Suprapubic skin (tissue), 4 donors: ENCODE measurements around the gene GPD2. TPM values are rescaled to one million over a fixed set of nuclear protein-coding genes. Genes with fewer than 3 reads are reported as not detected.
"Not testable (repeated sequence)": the region's sequence is repeated elsewhere in the genome, so short reads cannot be mapped to it uniquely, and the experiment has no call there.

Experiments used
- DNase-seq, 2 donors: peaks; one replicate each; pipeline ENCODE4 v3.0.0-alpha.2; 2019; ENCODE audit warnings: low spot score in 2 of 2
- H3K27ac ChIP-seq: fragments of 200-600 bp; sonication (generic); one replicate; pipeline ENCODE4 v1.5.1; 2019
- H3K27me3 ChIP-seq: fragments of 200-600 bp; sonication (generic); one replicate; pipeline ENCODE4 v1.5.1; 2019
- H3K36me3 ChIP-seq: fragments of 200-600 bp; sonication (generic); one replicate; pipeline ENCODE4 v1.5.1; 2019
- H3K4me1 ChIP-seq: fragments of 200-600 bp; sonication (generic); one replicate; pipeline ENCODE4 v1.5.1; 2019
- H3K4me3 ChIP-seq: fragments of 200-600 bp; sonication (generic); one replicate; pipeline ENCODE4 v1.5.1; 2019; ENCODE audit warnings: mild to moderate bottlenecking
- H3K9me3 ChIP-seq: fragments of 200-600 bp; sonication (generic); one replicate; pipeline ENCODE4 v1.5.1; 2019
- EP300 ChIP-seq: sonication (generic); formaldehyde crosslinking; IDR thresholded peaks from one replicate; pipeline ENCODE4 v1.6.1; 2017; ENCODE audit warnings: antibody characterized with exemption
- POLR2A ChIP-seq, 2 donors: fragments of 450-650 bp; IDR thresholded peaks; one replicate each; pipeline ENCODE4 v1.6.1; 2017; ENCODE audit warnings: antibody characterized with exemption in 2 of 2, mild to moderate bottlenecking in 2 of 2, moderate library complexity in 2 of 2
- POLR2AphosphoS5 ChIP-seq, 3 donors: sonication (generic); formaldehyde crosslinking; IDR thresholded peaks; one replicate each; pipeline ENCODE4 v1.6.1; 2017; ENCODE audit warnings: antibody characterized with exemption in 3 of 3
- WGBS: methylation state at CpG from one replicate; pipeline ENCODE4 v1.1.5; 2018; 5-methylcytosine and 5-hydroxymethylcytosine counted together
- total RNA-seq, 4 donors: library from RNA; depleted of rRNA; stranded (reverse); fragments of >200 nt; gene quantifications; one replicate each; pipeline ENCODE4 v1.1.0, GENCODE V29; 2016
- TF ChIP-seq, protein P1 (sequence below), 2 donors: fragments of 200-600 bp in 1 of 2; fragments of 450-650 bp in 1 of 2; sonication (generic) in 1 of 2; IDR thresholded peaks; one replicate each; pipeline ENCODE4 v1.5.1; 2016 to 2019; ENCODE audit warnings: antibody characterized with exemption in 2 of 2, mild to moderate bottlenecking in 1 of 2, moderate library complexity in 1 of 2

Gene GPD2
- total RNA-seq, 4 donors from 2014 or later, result 34.7 to 77.5 (median 50.3) TPM

DNA sequence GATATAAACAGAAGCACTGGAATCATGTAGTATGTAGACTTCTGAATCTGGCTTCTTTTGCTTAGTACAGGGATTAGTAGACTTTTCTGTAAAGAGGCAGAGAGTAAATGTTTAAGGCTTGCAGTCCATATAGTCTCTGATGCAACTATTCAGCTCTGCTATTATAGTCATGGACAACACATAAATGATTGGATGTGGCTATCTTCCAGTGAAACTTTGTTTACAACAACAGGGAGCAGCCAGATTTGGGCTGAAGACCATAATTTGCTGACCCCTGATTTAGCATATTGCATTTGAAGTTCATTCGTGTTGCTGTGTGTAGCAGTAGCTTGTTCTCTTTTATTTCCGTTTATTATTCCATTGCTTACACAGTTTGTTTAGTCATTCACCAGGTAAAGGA, 55.0 kb downstream of the GPD2 start:
- Histone ChIP-seq H3K4me3 (no peak overlapping the region), H3K4me1 (no peaks in the 10 kb centered on the region), H3K27me3 (no peaks in the 10 kb centered on the region), H3K36me3 (no peaks in the 10 kb centered on the region), H3K9me3 (no peaks in the 10 kb centered on the region), H3K27ac (no peak overlapping the region)
- no peak for DNase-seq
- TF ChIP-seq POLR2AphosphoS5 (IDR thresholded peaks at IDR 0.05) (no peak), POLR2A (IDR thresholded peaks at IDR 0.05) (no peak), EP300 (no peak)
- TF ChIP-seq, protein P1, sequence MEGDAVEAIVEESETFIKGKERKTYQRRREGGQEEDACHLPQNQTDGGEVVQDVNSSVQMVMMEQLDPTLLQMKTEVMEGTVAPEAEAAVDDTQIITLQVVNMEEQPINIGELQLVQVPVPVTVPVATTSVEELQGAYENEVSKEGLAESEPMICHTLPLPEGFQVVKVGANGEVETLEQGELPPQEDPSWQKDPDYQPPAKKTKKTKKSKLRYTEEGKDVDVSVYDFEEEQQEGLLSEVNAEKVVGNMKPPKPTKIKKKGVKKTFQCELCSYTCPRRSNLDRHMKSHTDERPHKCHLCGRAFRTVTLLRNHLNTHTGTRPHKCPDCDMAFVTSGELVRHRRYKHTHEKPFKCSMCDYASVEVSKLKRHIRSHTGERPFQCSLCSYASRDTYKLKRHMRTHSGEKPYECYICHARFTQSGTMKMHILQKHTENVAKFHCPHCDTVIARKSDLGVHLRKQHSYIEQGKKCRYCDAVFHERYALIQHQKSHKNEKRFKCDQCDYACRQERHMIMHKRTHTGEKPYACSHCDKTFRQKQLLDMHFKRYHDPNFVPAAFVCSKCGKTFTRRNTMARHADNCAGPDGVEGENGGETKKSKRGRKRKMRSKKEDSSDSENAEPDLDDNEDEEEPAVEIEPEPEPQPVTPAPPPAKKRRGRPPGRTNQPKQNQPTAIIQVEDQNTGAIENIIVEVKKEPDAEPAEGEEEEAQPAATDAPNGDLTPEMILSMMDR (IDR thresholded peaks at IDR 0.05), result no peak
- WGBS, result 84% methylated on average over 2 of the region's 2 CpGs

DNA sequence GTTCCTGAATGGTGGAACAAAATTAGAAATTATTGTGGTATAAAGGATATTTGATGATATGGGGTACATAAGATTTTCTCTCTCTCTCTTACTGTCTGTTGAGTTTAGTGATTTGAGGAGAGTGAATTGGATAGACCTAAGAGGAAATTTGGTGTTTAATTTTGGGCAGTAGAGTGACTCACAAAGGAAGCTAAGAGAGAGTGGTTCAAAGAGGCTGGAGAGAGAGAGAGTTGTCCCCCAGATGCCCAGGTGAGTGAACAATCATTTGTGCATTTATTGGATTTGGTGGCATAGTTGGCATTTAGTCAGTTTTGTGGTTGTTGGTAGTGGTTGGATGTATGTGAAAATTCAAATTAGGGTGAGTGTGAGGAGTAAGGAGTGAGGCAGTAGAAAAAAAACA, 56.8 kb downstream of the GPD2 start:
- no peak for TF ChIP-seq EP300
- TF ChIP-seq, protein P1 (IDR thresholded peaks at IDR 0.05), result no peak
- TF ChIP-seq POLR2A (IDR thresholded peaks at IDR 0.05), result no peak
- no peak for TF ChIP-seq POLR2AphosphoS5 (IDR thresholded peaks at IDR 0.05)
- no peak overlapping the region for H3K4me3 ChIP-seq
- no peaks in the 10 kb centered on the region for H3K9me3 ChIP-seq
- no peaks in the 10 kb centered on the region for H3K27me3 ChIP-seq
- H3K4me1 ChIP-seq, result no peaks in the 10 kb centered on the region
- H3K36me3 ChIP-seq, result no peaks in the 10 kb centered on the region
- H3K27ac ChIP-seq, result no peak overlapping the region
- DNase-seq, result no peak

DNA sequence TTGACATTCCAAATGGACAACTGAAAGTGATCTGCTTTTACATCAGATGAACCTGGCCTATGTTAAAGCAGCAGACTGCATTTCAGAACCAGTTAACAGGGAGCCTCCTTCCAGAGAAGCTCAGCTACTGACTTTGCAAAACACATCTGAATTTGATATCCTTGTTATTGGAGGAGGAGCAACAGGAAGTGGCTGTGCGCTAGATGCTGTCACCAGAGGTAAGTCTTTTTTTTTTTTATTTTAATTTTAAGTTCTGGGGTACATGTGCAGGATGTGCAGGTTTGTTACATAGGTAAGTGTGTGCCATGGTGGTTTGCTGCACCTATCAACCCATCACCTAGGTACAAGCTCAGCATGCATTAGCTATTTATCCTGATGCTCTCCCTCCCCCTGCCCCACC, 59.8 kb downstream of the GPD2 start:
- not testable (repeated sequence) for H3K27me3 ChIP-seq, DNase-seq, H3K9me3 ChIP-seq, H3K4me3 ChIP-seq, H3K27ac ChIP-seq, H3K36me3 ChIP-seq, H3K4me1 ChIP-seq
- 80% methylated on average over 1 of the region's 1 CpG for WGBS

DNA sequence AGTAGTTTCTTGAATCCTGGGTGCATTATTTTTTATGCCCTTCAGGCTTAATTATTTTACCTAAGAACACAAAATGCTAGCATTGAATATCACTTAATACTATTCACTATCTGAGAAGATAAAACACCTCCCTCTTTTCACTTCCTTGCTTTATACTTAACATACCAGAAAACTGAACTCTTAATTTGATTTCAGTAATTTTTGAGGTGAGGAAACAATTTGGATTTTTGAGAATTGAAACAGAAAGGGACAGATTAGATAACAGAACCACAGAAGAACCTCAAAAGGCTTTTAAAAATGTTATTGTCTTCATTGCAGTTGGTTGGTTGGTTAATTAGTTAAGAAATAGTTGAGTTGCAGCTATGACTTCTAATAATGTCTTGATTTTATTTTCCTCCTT, 69.5 kb downstream of the GPD2 start:
- H3K27ac ChIP-seq, result no peak overlapping the region
- H3K36me3 ChIP-seq, result no peaks in the 10 kb centered on the region
- no peak for DNase-seq
- no peak overlapping the region for H3K4me3 ChIP-seq
- H3K4me1 ChIP-seq, result no peaks in the 10 kb centered on the region
- H3K9me3 ChIP-seq, result no peaks in the 10 kb centered on the region
- no peak for TF ChIP-seq EP300
- TF ChIP-seq, protein P1 (IDR thresholded peaks at IDR 0.05), result no peak
- TF ChIP-seq POLR2A (IDR thresholded peaks at IDR 0.05), result no peak
- TF ChIP-seq POLR2AphosphoS5 (IDR thresholded peaks at IDR 0.05), result no peak
- H3K27me3 ChIP-seq, result no peaks in the 10 kb centered on the region

DNA sequence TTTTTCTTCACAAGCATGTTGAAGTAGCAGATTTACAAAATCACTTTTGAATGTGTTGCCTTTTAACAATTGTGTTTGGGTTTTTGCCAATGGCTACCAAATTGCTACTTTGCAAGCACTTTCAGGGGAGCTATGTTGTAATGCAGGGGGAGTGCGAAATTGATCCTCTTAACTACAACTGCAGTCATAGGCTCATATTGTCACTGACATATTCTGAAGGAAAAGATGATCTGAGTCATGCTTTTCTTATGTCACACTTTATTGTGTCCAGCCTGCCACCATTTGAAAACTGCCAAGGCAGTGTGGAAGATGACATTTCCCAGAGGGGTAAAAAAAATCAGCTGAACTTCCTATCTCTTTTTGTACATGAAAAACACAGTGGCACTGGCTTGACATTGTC, 74.9 kb downstream of the GPD2 start:
- no peaks in the 10 kb centered on the region for H3K27me3 ChIP-seq
- H3K4me1 ChIP-seq, result no peaks in the 10 kb centered on the region
- no peak for DNase-seq
- no peak overlapping the region for H3K27ac ChIP-seq
- H3K36me3 ChIP-seq, result peaks cover 15% of the 10 kb centered on the region
- TF ChIP-seq POLR2A (IDR thresholded peaks at IDR 0.05) (no peak), POLR2AphosphoS5 (IDR thresholded peaks at IDR 0.05) (no peak), EP300 (no peak)
- TF ChIP-seq, protein P1 (IDR thresholded peaks at IDR 0.05), result no peak
- H3K9me3 ChIP-seq, result no peaks in the 10 kb centered on the region
- H3K4me3 ChIP-seq, result no peak overlapping the region
- 100% methylated on average over 1 of the region's 1 CpG for WGBS

DNA sequence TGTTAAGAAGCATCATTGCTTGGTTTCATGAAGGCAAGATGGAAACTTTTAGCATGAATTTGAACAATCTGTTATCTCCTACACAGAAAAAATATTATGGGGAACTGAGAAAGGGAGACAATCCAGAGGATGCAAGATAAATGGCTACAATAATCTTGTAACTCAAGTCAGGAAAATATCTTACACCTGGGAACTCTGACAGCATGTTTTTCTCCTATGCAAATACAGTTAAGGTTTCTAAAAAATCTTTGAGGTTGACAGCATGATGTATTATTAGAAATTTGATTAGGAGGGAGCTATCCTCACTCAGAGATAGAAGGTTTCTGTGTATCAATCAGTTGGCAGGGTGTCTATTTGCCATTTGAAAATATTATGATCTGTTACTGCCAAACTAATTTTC, 75.6 kb downstream of the GPD2 start:
- Histone ChIP-seq H3K36me3 (peaks cover 15% of the 10 kb centered on the region), H3K9me3 (no peaks in the 10 kb centered on the region), H3K4me3 (no peak overlapping the region), H3K27ac (no peak overlapping the region), H3K4me1 (no peaks in the 10 kb centered on the region), H3K27me3 (no peaks in the 10 kb centered on the region)
- DNase-seq, result no peak
- TF ChIP-seq POLR2AphosphoS5 (IDR thresholded peaks at IDR 0.05) (no peak), POLR2A (IDR thresholded peaks at IDR 0.05) (no peak), EP300 (no peak)
- TF ChIP-seq, protein P1 (IDR thresholded peaks at IDR 0.05), result no peak
